ENCODE measurements around the gene MSH5. TPM values are rescaled to one million over a fixed set of nuclear protein-coding genes. Genes with fewer than 3 reads are reported as not detected.

MSH5 gene
- total and polyA plus RNA-seq, 2 of the 13 experiments (the other 11 are each of a cell fraction or from before 2014, with no cell fraction given): 10.2 to 38.7 TPM

- peak; percentile 60 for TF ChIP-seq SRSF1 (optimal IDR thresholded peaks at IDR 0.05; ENCODE audit: low read depth, low read length)
- 0 out of 2 replicates have a peak, but pooled peaks have one; percentile 13 for TF ChIP-seq ZBTB42 (CRISPR knock-in tag; IDR thresholded peaks at IDR 0.05)
- TF ChIP-seq ZNF101 (CRISPR knock-in tag; IDR thresholded peaks at IDR 0.05; ENCODE audit: borderline replicate concordance, low read depth): no peak
- no peak for TF ChIP-seq ZNF20 (CRISPR knock-in tag; IDR thresholded peaks at IDR 0.05)
- TF ChIP-seq ZBTB20 (CRISPR knock-in tag; IDR thresholded peaks at IDR 0.05; ENCODE audit: borderline replicate concordance, low read depth): peak; percentile 61; the same call in 1 of the 2 replicates
- no peak for TF ChIP-seq GPN1 (CRISPR knock-in tag; IDR thresholded peaks at IDR 0.05; ENCODE audit: borderline replicate concordance)
- TF ChIP-seq ISL2 (CRISPR knock-in tag; IDR thresholded peaks at IDR 0.05): no peak; the same call in none of the 2 replicates
- no peak for TF ChIP-seq NFE2L2 (IDR thresholded peaks at IDR 0.05; ENCODE audit: low read length)
- no peak for TF ChIP-seq ZNF496 (CRISPR knock-in tag; IDR thresholded peaks at IDR 0.05; ENCODE audit: insufficient replicate concordance)
- TF ChIP-seq, protein P1, sequence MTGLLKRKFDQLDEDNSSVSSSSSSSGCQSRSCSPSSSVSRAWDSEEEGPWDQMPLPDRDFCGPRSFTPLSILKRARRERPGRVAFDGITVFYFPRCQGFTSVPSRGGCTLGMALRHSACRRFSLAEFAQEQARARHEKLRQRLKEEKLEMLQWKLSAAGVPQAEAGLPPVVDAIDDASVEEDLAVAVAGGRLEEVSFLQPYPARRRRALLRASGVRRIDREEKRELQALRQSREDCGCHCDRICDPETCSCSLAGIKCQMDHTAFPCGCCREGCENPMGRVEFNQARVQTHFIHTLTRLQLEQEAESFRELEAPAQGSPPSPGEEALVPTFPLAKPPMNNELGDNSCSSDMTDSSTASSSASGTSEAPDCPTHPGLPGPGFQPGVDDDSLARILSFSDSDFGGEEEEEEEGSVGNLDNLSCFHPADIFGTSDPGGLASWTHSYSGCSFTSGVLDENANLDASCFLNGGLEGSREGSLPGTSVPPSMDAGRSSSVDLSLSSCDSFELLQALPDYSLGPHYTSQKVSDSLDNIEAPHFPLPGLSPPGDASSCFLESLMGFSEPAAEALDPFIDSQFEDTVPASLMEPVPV (CRISPR knock-in tag; IDR thresholded peaks at IDR 0.05): peak; percentile 96
- no peak for TF ChIP-seq NFE2L1 (CRISPR knock-in tag; IDR thresholded peaks at IDR 0.05; ENCODE audit: borderline replicate concordance)
- TF ChIP-seq RBM22 (optimal IDR thresholded peaks at IDR 0.05; ENCODE audit: low read length): no peak
- peak; percentile 42; the same call in 1 of the 2 replicates for TF ChIP-seq SOX13 (IDR thresholded peaks at IDR 0.05)
- TF ChIP-seq SOX13 (CRISPR knock-in tag; conservative IDR thresholded peaks at IDR 0.05 in 1 of 2, IDR thresholded peaks at IDR 0.05 in 1 of 2): peak in 1 of 2 experiments; percentile 72; a peak in 2 of 4 replicates
- TF ChIP-seq CBX1 (IDR thresholded peaks at IDR 0.05; ENCODE audit: low read depth): peak; percentile 91
- TF ChIP-seq PRPF4 (IDR thresholded peaks at IDR 0.05; ENCODE audit: low read depth, low read length, poor library complexity, severe bottlenecking): no peak
- TF ChIP-seq PAXIP1 (CRISPR knock-in tag; conservative IDR thresholded peaks at IDR 0.05): peak; percentile 80
- peak; percentile 60 for TF ChIP-seq UBTF (CRISPR knock-in tag; IDR thresholded peaks at IDR 0.05)
- peak; percentile 91 for TF ChIP-seq ZNF331 (CRISPR knock-in tag; IDR thresholded peaks at IDR 0.05)
- TF ChIP-seq ARID2 (CRISPR knock-in tag; IDR thresholded peaks at IDR 0.05; ENCODE audit: borderline replicate concordance): peak; percentile 45; the same call in 1 of the 2 replicates
- no peak for TF ChIP-seq NBN (conservative IDR thresholded peaks at IDR 0.05)
- TF ChIP-seq ZNF549 (CRISPR knock-in tag; IDR thresholded peaks at IDR 0.05): no peak
Measured at GRCh38 chr6:31702819-31703716, 36.7 kb upstream of the MSH5 start, which contains the start of gene ABHD16A (continued).

All from HepG2 (cell line).